Fibroblast of skin of right biceps (primary cell): ENCODE results near the gene ZMAT5.
A peak's percentile ranks its signal among the peaks of the same experiment; 100 is the strongest.

Source experiments
- DNase-seq: peaks from one replicate; pipeline ENCODE4 v3.0.0-alpha.2; 2013

The ZMAT5 gene

DNA sequence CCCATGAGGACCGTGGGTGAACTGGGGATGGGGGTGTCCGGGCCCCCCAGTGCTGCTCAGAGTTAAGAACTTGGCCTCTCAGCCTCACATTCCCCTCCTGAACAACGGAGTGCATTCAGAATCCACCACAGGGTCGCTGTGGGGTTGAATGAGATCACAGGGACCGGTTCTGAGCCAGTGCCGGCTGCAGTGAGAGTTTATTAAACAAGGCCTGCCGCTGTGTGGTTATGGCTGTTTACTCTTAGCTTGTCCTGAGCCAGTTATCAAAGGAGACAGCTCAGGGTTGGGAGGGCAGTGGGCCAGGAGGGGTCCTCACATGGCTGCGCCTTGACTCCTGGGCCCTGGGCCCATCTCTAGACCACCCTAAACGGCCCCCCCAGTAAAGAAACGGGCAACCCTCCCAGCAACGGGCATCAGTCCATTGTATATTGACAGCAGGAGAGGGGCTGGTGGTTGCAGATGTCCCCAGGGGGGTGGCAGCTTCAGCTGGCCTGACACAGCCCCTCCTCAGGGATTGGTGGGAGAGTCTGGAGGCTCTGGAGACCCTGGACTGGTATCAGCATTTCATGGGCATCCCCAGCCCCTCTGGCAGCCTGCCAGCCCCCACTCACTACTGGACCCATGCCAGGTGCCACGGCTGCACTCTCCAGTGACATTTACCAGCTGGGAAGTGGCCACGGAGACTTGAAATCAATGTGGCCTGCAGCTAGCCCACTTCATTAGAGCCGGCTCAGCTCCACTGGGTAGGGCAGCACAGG is 62.1 kb downstream of the ZMAT5 start:
- DNase-seq = peak; percentile 15

DNA sequence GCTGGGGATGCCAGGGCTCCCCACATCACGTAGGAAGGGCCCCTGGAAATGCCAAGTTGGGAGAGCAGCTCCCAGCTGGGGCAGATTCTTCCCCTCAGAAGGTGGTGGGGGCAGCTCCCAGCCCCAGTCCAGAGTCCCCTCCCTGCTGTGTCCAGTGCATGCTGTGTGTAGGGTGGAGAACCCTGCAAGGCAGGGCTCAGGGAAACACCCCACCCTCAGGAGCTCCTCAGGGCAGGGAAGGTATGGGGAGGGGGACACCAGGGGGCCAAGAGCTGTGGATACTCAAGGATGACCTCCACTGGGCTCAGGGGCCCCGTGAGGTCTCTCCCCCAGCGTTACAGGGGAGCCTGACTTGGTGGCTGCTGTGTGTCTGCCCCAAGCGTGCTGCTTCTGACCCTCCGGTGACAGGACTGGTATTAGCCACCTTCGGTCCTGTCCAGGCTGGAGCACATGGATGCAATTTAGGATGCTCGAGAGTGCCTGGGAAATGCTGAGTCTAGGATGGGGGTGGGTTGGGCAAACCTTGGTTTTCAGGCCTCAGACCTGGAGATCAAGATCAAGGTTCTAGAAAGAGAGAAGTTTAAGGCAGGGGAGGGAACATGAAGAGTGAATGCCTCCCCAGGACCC is 63.1 kb downstream of the ZMAT5 start:
- DNase-seq = no peak

DNA sequence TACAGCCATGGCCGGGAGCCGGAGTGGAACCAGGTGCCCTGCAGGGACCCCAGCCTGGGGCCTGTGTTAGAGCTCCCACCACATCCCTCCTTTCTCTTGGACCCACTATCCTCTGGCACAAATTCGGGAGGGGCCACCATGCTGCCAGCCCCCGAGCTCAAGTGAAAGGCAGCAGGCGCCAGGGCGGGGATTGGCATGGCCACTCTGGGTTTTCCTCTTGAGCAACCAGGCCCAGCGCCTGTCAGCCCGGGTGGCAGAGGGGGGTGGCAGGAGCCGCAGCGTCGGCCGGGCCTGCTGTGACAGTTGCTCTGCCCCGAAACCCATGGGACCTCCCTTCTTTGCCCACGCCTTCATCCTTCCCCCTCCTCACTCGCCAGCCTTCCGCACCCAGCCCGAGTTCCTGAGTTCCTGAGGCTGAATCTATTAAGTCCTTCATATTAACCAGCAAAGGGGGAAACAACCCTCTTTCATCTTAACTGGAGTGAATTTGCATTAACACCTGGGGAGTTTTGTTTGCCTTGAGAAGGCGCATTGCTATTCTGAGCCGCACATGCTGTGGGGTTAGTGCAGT is 63.8 kb downstream of the ZMAT5 start:
- no peak for DNase-seq

DNA sequence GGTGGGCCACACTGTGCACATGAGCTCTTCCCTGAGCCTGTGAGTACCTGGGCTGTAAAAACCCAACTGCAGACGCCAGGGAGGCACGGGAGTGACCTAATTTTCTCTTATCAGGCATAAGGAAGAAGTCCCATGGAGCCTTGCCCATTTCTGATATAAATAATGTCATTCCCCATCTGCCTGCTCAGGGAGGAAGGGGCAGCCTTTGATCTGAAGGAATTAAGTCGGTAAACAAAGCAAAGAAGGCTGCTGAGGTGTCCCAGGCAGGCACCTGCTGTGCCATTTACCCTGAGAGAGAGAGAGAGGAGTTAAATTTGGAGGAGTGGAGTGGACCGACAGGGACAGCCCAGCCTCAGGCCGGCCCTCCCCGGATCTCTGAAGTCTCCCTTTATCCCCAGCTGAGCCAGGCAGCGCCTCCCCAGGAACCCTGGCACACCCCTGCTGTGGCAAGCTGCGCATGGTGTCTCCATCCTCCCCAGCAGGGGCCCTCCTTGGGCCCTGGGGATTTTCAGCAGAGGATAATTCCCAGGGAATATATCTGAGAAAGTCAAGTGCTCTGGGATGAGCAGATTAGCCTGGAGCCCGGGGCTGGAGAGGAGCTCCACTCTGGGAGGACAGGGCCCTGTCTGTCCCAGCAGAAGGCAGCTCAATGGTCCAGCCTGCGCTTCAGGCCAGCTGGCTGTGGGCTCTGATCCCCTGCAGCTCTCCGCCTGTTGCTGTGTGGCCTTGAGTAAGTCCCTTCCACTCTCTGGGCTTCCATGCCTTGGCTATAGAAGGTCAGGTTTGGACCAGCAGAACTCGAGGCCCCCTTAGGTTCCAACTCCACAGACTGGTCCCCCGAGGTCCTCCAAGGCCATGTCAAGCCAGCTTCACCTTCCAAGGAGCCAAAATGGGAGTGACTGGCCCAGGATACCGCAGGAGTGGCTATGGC is 64.5 kb downstream of the ZMAT5 start:
- no peak for DNase-seq

DNA sequence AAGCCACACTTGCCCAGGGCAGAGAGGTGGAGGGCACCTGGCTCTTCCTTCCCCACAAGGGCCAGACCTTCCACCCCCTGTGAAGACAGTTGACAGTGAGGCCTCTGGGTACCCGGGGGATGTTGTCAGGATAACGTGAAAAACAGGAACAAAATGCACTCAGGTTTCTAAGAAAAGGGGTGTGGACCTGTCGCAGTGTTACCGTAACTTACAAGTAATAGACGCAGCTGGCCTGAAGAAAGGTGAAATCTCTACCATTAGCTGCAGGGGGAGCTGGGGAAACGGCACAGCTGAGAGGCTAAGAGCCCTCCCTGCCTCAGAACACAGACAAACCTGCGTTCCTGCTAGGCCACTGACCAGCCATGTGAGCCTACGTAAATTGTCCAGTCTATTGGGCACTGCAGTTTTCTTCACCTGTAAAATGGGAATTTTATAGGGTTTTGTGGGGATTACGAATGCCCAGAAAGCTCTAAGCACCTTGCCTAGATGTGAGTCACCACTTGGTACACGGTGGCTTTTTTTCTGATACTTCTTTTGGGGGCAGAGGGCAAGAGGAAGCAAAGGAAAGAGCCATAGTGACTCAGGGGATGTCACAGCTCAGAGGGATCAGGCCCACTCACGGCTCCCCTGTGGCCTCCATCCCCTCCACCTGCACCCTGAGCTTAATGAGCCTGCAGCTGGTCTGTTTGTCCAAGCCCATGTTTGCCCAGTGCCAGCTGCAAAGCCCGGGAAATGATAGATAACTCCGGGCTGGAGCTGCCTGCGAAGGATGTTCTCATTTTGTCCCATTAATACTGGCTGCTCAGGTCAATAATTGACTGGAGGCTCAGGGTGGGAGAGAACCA is 65.4 kb downstream of the ZMAT5 start:
- DNase-seq = peak; percentile 9

DNA sequence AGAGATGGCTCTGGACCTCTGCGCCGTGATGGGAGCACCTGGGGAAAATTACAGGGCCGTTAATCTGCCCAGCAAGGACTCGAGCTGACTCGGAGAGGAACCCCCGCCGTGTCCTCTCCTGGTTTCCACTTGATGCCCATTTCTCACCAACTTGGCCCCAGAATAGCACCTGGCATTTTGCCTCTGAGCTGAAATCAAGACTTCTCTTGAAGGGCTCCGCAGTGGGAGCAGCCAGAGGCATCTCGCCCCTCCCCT is 66.0 kb downstream of the ZMAT5 start:
- no peak for DNase-seq

DNA sequence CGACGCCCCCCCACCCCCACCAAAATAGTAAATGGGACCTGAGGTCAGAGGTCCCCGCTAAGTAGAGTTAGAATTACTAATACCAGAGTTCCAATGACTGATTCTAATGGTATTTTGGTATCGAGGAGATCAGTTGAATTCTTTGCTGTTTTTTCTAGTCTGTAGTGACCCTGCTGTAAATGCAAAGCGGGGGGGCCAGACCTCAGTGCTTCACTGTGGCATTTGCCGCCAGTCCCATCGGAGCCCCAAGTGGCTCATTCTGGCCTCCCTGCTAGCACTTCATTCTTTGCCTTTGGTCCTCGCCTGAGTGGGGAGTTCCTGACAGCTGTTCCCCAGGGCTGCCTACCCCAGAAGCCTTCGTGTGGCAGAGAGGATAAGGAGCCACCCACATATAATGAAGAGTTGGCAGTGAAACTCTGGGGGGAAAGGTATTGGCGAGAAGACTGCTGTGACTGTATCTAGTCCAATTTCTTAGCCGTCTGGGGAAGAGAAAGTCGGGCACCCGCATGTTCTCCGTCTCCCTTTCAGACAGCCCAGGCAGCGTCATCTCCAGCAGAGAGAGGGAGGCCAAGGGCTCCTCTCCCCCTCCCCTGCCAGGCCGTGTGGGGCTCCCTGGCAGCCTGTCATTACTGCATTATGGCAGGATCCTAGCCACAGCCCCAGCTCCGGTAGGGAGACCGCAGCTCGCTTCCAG is 66.5 kb downstream of the ZMAT5 start:
- peak; percentile 43 for DNase-seq

DNA sequence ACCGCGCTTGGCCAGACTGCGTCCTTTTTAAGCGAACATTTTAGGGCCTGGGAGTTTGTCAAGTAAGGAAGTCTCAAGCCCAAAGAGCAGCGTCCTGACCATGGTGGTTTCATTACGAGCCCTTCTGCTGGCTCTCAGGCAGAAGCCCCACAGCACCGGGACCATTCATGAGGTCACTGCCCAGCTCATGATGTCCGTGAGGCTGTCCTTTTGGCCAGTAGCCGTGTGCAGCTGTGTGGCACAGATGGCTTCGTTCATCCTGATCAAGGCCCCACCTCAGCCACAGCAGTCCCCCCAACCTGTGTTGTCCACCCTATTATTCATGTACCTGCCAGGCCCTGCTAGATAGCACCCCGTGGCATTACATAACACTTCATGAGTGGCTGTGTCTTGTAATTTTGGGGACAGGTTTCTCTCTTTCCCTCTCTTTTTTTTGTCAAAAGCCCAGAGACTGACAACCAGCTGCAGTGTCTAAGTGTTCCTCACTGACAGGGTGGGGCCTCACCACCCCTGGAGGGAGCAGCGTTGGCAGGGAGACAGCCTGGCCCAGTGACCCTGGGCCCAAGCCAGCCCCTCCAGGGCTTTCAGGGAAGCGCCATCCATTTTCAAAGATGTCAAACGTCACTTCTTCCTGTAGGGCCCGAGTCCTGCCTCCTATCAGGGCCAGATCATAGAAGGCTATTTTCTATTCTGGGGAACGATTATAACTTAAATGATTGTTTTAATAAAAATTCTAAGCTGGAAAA is 68.8 kb downstream of the ZMAT5 start:
- DNase-seq = no peak

DNA sequence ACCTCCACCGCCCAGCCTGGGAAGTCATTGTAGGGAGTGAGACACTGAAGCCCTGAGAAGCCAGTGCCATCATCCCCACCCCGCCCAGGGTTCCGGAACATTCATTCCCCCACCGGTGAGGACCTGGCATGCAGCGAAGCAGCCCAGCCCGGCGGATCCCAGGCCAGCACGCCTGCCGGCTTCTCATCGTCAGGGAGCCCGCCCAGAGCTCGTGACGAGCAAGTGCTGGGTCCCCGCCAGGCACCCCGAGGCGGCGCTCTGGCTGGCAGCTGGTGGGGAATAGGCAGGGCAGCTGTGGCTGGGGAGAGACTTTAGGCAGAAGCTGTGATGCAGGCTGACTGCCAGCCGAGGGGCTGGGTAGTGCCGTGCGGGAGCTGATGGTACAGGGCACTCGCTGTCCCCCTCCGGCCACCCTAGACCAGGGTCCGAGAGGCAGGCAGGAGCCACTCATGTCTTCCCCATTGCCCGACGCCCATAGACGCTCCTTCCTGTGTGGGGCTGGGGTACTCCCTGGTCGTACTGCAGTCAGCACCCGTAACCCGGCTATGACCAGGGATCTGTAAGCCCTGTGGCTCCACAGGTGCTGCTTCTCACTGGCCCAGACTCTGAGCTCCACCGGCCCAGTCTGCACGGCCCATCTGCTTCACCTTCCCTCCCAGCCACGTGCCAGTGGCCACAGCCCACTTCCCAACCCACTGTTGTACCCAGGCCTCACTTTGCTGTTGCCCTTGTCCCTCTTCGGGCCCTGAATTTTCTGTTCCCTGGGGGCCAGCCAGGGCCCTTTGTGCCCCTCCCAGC is 71.5 kb downstream of the ZMAT5 start:
- DNase-seq = no peak

DNA sequence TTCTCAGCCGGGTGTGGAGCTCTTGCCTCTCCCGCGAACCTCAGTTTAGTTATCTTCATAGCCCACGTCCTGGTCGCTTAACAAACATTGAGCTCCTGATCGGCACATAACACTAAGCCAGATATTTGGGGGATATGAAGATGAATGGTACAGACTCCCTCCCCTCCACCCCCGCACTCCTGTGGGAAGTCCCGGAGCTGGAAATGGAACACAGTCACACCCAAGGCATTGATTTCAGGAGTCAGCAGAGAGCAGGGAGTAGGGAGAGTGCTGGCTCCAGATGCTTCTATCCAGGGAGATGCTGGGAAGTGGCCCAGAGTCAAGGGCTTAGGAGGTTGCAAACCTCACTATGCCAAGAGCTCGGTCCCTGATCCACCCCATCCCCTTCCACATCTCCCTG is 73.1 kb downstream of the ZMAT5 start:
- DNase-seq = no peak

DNA sequence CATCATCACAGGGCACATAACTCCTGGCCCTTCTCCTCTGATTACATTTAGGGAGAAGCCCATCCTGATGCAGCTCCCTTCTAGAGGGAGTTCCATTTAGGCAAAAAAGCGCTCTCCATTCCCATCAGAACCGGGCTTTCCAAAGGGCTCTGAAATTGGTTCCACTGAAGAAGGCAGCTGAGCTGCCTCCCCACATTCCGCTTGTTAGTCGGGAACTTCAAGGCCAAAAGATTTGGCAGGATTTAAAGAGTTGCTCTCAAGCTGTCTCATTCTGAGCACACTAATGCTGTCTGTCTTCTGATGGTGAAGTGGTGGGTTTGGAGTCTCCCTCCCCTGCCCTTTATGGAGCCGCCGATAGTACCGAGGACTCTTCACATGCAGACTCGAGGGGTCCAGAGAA is 73.6 kb downstream of the ZMAT5 start:
- DNase-seq = no peak

DNA sequence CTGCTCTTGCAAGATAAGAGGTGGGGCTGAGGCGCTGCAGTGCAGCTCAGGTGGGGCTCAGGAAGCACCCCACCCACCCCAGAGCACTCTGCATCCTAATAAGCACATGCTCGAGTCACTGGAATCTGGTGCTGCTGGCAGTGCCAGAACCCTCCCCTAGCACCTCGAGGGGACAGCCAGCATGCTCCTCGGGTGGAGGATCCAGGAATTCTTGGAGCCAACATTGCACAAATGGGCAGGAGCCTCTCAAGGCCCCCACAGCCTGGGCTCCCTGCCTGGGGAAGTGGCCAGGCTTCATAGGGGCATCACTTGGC is 74.5 kb downstream of the ZMAT5 start:
- DNase-seq = no peak

DNA sequence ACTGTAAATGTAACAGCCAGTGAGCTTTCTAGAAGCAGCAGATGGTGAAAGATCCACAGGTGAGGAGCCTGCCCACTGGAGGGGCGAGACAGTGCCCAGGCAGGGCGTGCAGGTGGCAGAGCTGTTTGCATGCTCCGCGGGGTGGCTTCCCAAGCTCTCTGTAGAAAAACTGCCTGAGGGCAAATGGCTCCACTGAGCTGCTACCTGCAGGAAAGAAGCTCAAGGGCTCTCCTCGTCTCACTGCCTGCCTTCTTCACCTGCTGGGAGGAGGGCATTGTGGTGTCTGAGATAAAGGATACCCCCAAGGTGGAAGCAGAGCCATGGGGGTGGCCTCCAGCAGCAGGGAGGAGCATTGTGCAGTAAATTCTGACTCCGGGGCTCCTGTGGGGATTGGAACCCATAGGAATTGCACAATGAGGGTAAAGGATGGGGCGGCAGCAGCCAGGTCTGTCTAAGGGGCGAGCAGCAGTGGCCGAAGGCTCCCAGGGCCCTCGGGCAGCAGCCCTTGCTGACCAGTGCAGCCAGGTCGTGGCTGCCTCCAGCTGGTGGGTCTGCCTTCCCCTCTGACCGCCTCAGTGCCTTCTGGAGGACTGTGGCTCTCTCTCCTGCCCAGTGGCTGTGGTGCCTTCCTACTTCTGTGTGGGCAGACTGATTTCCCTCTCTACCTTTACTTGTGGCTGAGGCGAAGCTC is 75.0 kb downstream of the ZMAT5 start:
- no peak for DNase-seq

DNA sequence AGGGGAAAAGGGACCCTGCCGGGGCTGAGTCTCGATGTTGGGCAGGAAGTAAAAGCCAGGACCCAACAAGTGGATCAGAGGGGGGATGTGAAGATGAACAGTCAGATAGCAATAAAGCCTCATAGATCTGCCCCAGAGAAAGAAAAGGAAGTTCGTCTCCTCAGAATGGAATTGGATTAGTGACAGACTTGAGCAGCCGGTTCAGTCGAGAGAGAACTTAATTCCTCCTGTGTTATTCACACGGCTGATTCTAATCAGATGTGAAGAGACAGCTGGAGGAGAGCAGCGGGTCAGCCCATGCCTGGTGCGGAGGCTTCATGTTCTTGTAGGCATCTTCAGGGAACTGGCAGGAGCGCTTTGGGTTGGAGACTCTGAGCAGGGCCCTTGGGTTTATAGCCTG is 76.3 kb downstream of the ZMAT5 start:
- peak; percentile 25 for DNase-seq

DNA sequence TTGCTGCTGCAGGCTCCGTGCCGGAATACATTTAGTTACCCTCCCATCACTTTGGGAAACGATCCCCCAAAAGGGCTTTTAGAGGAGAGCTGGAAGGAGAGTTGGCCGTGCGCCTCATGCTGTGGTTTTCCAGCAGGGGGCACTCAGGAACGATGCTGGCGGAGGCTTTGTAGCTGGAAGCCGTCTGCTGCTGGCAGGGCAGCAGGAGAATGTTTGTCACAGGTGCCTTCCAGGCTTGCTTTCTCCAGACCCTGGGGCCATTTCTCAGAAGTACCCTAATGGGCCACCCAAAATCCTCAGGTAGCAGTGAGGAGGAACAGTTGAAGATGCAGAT is 77.0 kb downstream of the ZMAT5 start:
- DNase-seq = peak; percentile 45

DNA sequence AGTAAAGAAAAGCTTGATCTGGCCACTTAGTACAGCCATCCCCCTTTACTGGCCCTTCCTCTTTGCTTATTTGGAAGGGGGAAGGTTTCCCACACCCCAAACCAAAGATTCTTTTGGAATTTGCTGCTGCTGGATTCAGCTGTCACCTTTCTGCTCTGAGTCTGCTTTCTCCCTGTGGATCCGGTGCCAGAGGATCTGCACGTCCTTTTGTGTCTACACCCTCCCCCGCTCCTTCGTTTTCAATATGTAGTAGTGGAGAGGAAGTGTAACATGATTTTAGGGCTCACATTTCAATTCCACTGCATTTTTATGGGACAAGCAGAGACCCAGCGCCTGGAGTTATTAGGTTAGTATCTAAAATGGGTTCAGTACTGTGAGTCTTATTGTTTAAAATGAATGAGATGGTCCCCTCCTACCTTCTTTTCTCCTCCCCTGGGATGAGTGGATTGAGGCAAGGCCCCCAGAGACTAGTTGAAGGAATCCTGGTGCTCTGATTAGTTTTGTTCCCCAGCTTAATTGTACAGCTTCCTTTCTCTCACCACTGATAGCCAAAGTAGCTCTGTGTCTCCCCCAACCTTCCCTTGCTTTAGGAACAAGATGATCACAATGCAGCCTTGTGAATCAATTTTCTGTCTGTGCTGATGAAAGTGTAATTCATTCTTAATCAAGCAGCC is 77.5 kb downstream of the ZMAT5 start:
- peak; percentile 32 for DNase-seq

DNA sequence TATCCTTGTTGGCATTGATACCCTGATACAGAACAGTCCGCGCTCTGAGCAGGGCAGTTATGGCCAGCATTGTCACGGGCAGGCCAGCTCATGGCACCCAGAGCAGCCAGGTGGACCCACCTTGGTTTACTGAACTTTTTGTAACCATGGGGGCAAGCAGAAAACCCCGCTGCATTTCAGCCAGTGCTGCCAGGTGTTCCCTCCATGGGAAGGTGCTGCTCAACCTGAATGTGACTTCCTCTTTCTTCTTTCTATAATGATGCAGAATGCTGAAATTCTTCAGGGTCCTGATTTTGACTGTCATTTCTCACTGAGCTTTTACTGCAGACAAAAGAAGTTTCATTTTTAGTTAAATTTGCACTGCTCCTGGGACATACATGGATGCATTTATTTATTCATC is 82.6 kb downstream of the ZMAT5 start:
- DNase-seq = no peak

DNA sequence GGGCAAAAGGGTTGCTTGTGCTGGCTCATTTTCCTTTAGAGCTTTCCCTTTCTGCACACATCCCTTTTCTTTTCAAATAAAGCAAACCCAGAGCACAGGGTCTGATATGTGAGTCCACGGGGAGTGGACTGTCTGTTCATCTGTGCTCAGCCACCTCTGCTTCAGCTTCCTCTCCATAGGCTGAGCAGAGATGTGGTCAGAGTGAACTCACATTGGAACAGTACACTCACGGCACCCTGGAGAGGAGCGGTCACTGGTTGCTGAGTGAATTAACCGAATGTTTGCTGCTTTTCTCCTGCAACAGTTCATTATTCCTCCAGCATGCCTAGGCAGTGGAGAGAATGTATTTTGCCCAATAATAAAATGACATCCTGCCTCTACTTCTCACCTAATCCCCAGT is 83.3 kb downstream of the ZMAT5 start:
- DNase-seq = no peak
